Left lung (tissue), 10 donors: Measurements from ENCODE around the gene UNKL. TPM values are rescaled to one million over a fixed set of nuclear protein-coding genes. Genes with fewer than 3 reads are reported as not detected.

Experiments
- ATAC-seq: fragments of 200-7000 bp; cut with Tn5 transposase; one replicate; pipeline ENCODE4 v1.9.1; 2020; ENCODE audit warnings: moderate library complexity
- DNase-seq, 4 donors: peaks; one replicate each; pipeline ENCODE4 v3.0.0-alpha.2; 2013 to 2020
- H3K27ac ChIP-seq, 2 donors: fragments of 200-600 bp; sonication (generic) in 1 of 2; one replicate each; pipeline versions ENCODE4 v1.5.0 to v1.8.0; 2020 to 2021
- H3K27me3 ChIP-seq, 2 donors: fragments of 200-600 bp; sonication (generic) in 1 of 2; one replicate each; pipeline versions ENCODE4 v1.5.0 to v1.8.0; 2020 to 2021
- H3K36me3 ChIP-seq, 2 donors: fragments of 200-600 bp; sonication (generic) in 1 of 2; one replicate each; pipeline versions ENCODE4 v1.5.0 to v1.8.0; 2020 to 2021
- H3K4me1 ChIP-seq, 2 donors: fragments of 200-600 bp; one replicate each; pipeline ENCODE4 v1.8.0; 2021
- H3K4me3 ChIP-seq, 2 donors: fragments of 200-600 bp; sonication (generic) in 1 of 2; one replicate each; pipeline versions ENCODE4 v1.5.0 to v1.8.0; 2020 to 2021; ENCODE audit warnings: mild to moderate bottlenecking in 1 of 2
- H3K9me3 ChIP-seq, 2 donors: fragments of 200-600 bp; sonication (generic) in 1 of 2; one replicate each; pipeline versions ENCODE4 v1.5.0 to v1.8.0; 2020 to 2021
- intact Hi-C, 2 donors: fragments of 100-400 bp; cut with DNase I; formaldehyde crosslinking; loops; one replicate each; pipeline versions ENCODE4 v1.11.2 to v1.14.2; 2022
- polyA plus RNA-seq, 6 donors: library from polyadenylated mRNA; unstranded; fragments of 120-200 nt; gene quantifications; one replicate each; pipeline ENCODE4 v1.2.1, GENCODE V29; 2013; ENCODE audit not compliant: insufficient read length in 6 of 6
- total RNA-seq, 2 donors: library from RNA; stranded (reverse); fragmentation: NEBNext Ultra II Directional; extraction: Animal tissue kit (Norgen Biotek cat#: 25700); gene quantifications; one replicate each; pipeline ENCODE4 v1.2.1, GENCODE V29; 2021
- TF ChIP-seq, protein P1 (sequence below), 2 donors: fragments of 200-600 bp; sonication (generic) in 1 of 2; IDR thresholded peaks; one replicate each; pipeline versions ENCODE4 v1.5.0 to v1.8.0; 2021; ENCODE audit warnings: antibody characterized with exemption in 2 of 2
- donor health status: DM: no; HTN: yes; CAD: no.
- donor health status: DM: no; HTN: no; CAD: no.

UNKL gene
- total and polyA plus RNA-seq, 8 donors = 18.9 to 27.3 (median 20.8) TPM

DNA sequence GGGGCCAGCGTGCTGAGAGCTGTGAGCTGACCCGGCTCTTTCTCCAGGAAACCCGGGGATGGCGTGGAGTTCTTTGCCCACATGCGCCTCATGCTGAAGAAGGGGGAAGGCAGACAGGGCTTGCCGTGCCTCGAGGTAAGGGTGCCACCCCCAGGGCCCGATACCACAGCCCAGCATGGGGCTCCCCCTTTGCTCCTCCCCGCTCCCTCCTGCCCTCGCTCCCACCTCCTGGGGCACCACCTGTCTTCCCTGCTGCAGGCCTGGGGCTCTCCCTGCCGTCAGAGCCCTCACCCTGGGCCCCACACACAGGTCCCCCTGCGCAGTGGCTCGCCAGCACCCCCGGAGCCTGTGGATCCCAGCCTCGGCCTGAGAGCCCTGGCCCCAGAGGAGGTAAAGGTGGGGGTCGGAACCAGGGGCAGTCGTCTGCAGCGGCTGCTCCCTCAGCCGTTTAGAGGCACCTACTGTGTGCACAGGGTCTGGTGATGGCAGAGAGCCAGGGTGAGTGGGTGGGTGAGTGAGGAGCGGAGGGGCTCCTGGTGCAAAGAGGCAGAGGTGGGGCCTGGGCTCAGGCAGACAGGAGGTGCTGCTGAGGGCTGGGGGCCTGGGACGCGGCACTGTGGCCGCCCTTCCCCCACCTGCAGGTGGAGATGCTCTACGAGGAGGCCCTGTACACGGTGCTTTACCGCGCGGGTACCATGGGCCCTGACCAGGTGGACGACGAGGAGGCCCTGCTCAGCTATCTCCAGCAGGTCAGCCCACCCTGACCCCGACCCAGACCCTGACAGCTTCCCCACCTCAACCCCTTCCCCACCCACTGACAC is 75.4 kb downstream of the UNKL start:
- DNase-seq = no peak
- intact Hi-C loops = no loop called here
- Histone ChIP-seq H3K27ac (no peak overlapping the region), H3K9me3 (no peaks in the 10 kb centered on the region), H3K27me3 (peaks cover 11 to 34% of the 10 kb centered on the region in 2 donors), H3K4me1 (peaks cover 4 to 24% of the 10 kb centered on the region in 2 donors), H3K4me3 (no peak overlapping the region), H3K36me3 (no peaks in the 10 kb centered on the region)
- TF ChIP-seq, protein P1, sequence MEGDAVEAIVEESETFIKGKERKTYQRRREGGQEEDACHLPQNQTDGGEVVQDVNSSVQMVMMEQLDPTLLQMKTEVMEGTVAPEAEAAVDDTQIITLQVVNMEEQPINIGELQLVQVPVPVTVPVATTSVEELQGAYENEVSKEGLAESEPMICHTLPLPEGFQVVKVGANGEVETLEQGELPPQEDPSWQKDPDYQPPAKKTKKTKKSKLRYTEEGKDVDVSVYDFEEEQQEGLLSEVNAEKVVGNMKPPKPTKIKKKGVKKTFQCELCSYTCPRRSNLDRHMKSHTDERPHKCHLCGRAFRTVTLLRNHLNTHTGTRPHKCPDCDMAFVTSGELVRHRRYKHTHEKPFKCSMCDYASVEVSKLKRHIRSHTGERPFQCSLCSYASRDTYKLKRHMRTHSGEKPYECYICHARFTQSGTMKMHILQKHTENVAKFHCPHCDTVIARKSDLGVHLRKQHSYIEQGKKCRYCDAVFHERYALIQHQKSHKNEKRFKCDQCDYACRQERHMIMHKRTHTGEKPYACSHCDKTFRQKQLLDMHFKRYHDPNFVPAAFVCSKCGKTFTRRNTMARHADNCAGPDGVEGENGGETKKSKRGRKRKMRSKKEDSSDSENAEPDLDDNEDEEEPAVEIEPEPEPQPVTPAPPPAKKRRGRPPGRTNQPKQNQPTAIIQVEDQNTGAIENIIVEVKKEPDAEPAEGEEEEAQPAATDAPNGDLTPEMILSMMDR (IDR thresholded peaks at IDR 0.05) = no peak
- ATAC-seq = no peak

DNA sequence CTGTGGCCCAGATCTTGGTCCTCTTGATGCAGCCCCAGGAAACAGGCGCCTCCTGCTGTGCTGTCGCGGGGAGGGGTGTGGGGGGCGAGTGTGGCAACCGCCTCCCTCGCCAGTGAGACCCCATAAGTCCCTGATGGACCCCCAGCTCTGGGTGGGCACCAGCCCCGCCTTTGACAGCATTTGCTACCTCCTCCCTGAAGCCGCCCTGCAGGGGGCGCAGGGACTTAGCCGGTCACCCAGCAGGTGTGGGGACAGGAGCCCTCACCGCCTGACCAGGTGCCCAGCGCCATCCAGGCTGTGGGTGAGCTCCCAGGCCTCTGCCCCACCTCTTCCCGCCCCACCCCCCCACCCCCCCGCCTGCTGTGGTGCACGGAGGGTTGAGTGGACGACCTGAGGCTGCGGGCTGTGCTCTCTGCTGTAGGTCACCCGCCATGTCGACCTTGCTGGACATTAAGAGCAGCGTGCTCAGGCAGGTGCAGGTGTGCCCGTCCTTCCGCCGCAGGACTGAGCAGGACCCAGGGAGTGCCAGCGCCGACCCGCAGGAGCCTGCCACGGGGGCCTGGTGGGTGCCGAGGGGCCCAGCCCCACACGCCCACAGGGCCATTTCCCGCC is 76.3 kb downstream of the UNKL start:
- Histone ChIP-seq H3K9me3 (no peaks in the 10 kb centered on the region), H3K27me3 (peaks cover 19 to 43% of the 10 kb centered on the region in 2 donors), H3K36me3 (no peaks in the 10 kb centered on the region), H3K27ac (no peak overlapping the region), H3K4me3 (no peak overlapping the region), H3K4me1 (peaks cover 9 to 25% of the 10 kb centered on the region in 2 donors)
- TF ChIP-seq, protein P1 (IDR thresholded peaks at IDR 0.05) = peak; percentile 12 to 30
- ATAC-seq (no peak), DNase-seq (peak in 1 of 4 donors; percentile 37)
- intact Hi-C loops = no loop called here

DNA sequence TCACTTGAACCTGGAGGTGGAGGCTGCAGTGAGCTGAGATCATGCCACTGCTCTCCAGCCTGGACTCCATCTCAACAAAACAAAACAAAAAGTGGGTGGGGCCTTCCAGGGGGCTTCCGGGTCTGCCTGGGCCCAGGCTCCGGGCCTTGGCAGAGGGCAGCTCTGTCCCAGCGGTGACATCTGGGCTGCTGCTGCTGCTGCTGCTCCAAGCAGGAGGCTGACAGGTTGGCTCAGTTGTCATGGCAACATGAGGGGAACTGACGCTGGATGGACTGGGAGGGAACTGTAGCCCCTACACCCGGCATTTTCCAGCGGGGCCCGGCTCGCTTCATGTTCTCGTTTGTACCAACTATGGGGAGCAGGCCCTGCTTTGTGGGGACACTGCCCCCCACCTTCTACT is 77.0 kb downstream of the UNKL start:
- no peak overlapping the region for H3K4me3 ChIP-seq

DNA sequence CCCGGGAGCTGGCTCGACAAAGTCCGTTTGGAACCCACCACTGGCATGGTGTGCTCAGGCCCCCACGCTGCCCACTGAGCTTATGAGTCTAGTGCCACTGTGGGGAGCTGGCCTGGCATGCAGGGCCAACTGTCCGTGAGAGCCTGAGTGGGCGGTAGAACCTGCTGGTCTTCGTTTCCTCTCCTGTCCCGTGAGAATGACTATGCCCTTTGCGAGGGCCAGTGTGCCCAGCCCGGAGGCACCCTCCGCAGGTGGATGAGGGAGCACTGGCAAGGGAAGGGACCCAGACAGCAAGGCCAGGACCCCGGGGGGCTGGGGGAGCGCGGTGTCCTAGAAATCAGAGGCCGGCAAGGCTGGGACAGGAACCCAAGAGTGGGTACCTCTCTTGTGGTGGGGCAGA is 77.9 kb downstream of the UNKL start:
- peaks cover 34 to 59% of the 10 kb centered on the region in 2 donors for H3K27me3 ChIP-seq
- TF ChIP-seq, protein P1 (IDR thresholded peaks at IDR 0.05) = no peak
- ATAC-seq (no peak), DNase-seq (no peak)
- intact Hi-C loops = no loop called here
- no peak overlapping the region for H3K4me3 ChIP-seq
- H3K4me1 ChIP-seq = peaks cover 5 to 30% of the 10 kb centered on the region in 2 donors
- no peak overlapping the region for H3K27ac ChIP-seq
- no peaks in the 10 kb centered on the region for H3K9me3 ChIP-seq
- no peaks in the 10 kb centered on the region for H3K36me3 ChIP-seq

More for the DNA sequence above, 77.0 kb downstream of the UNKL start:
- intact Hi-C loops = no loop called here
- H3K27me3 ChIP-seq = peaks cover 27 to 50% of the 10 kb centered on the region in 2 donors
- ATAC-seq = no peak
- peaks cover 5 to 27% of the 10 kb centered on the region in 2 donors for H3K4me1 ChIP-seq
- H3K36me3 ChIP-seq = no peaks in the 10 kb centered on the region
- TF ChIP-seq, protein P1 (IDR thresholded peaks at IDR 0.05) = no peak
- no peak for DNase-seq
- H3K27ac ChIP-seq = no peak overlapping the region
- H3K9me3 ChIP-seq = no peaks in the 10 kb centered on the region

DNA sequence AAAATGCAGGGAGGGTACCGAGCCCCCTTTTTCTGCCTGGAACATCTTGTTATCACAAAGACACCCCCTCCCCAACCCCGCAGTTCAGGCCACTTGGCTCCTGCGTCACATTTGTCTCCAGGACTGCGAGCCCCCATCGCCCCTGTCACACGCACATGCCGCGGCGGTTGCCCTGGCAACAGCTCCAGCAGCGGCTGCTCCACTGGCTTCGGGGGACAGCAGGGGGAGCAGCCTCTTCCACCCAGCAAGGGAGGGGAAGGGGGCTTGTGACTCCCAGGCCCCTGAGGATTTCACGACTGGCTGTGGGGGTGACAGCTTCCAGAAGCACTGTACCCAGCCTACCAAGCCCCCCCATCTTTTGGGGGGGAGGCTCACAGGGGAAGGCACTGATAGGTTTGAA is 78.5 kb downstream of the UNKL start:
- intact Hi-C loops = no loop called here
- peaks cover 34 to 65% of the 10 kb centered on the region in 2 donors for H3K27me3 ChIP-seq
- no peaks in the 10 kb centered on the region for H3K9me3 ChIP-seq
- TF ChIP-seq, protein P1 (IDR thresholded peaks at IDR 0.05) = no peak
- ATAC-seq (no peak), DNase-seq (no peak)
- H3K4me3 ChIP-seq = no peak overlapping the region
- no peaks in the 10 kb centered on the region for H3K36me3 ChIP-seq
- H3K27ac ChIP-seq = no peak overlapping the region
- H3K4me1 ChIP-seq = peaks cover 5 to 36% of the 10 kb centered on the region in 2 donors
